ENCODE results near the gene MRPL55. TPM values are rescaled to one million over a fixed set of nuclear protein-coding genes. Genes with fewer than 3 reads are reported as not detected.

Gene MRPL55
- total RNA-seq, 1 experiment from 2014 or later = 343 TPM

- no peak for TF ChIP-seq EZH2 (IDR thresholded peaks at IDR 0.05; ENCODE audit: low read length, unreplicated experiment)
- no peak for TF ChIP-seq EZH2phosphoT487 (IDR thresholded peaks at IDR 0.05; ENCODE audit: borderline replicate concordance, low read length)
- TF ChIP-seq, protein P1, sequence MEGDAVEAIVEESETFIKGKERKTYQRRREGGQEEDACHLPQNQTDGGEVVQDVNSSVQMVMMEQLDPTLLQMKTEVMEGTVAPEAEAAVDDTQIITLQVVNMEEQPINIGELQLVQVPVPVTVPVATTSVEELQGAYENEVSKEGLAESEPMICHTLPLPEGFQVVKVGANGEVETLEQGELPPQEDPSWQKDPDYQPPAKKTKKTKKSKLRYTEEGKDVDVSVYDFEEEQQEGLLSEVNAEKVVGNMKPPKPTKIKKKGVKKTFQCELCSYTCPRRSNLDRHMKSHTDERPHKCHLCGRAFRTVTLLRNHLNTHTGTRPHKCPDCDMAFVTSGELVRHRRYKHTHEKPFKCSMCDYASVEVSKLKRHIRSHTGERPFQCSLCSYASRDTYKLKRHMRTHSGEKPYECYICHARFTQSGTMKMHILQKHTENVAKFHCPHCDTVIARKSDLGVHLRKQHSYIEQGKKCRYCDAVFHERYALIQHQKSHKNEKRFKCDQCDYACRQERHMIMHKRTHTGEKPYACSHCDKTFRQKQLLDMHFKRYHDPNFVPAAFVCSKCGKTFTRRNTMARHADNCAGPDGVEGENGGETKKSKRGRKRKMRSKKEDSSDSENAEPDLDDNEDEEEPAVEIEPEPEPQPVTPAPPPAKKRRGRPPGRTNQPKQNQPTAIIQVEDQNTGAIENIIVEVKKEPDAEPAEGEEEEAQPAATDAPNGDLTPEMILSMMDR (conservative IDR thresholded peaks at IDR 0.05; ENCODE audit: low read depth, low read length) = no peak
- no TSS peak for BruUV-seq (replicated peaks)
- Histone ChIP-seq H3K27ac (ENCODE audit: low read length) (no peak overlapping the region), H3K79me2 (ENCODE audit: low read length) (peaks cover 76% of the 10 kb centered on the region), H3K9me2 (replicated peaks; ENCODE audit: low read length) (no peaks in the 10 kb centered on the region), H2AFZ (ENCODE audit: low read length) (no peak overlapping the region), H3K9ac (ENCODE audit: low read length) (no peak overlapping the region), H3K4me3 (ENCODE audit: low read length) (no peak overlapping the region), H3K4me1 (ENCODE audit: insufficient read depth, low read length) (peaks cover 23% of the 10 kb centered on the region), H3K27me3 (ENCODE audit: low read length) (no peaks in the 10 kb centered on the region), H3K4me2 (ENCODE audit: low read length) (peak overlapping the region; percentile 98; the same call in 1 of the 2 replicates), H4K20me1 (ENCODE audit: low read length) (peaks cover 57% of the 10 kb centered on the region), H3K9me3 (ENCODE audit: low read length) (no peaks in the 10 kb centered on the region), H3K36me3 (ENCODE audit: low read depth, low read length) (peaks cover 8% of the 10 kb centered on the region; the same call in 1 of the 2 replicates), H3F3A (ENCODE audit: low read length, unreplicated experiment) (no peaks in the 10 kb centered on the region)
- intact Hi-C loops (cut with micrococcal nuclease) = loop anchor here (5.0 kb wide), 1 partner anchor 264 kb away; the partner anchor contains the start of gene TRIM11
- CTCF ChIA-PET = interaction anchor here (1.3 kb wide), 1 partner anchor 144 kb away, joined by 8 read pairs; no protein-coding TSS in a partner anchor
- DNase-seq (no peak), ATAC-seq (no peak)
- POLR2A ChIA-PET (ENCODE audit: unreplicated experiment) = no interaction called here
Observed at GRCh38 chr1:228143480-228144192, 34.5 kb upstream of the MRPL55 start.

GRCh38 chr1:228142701-228143136, 33.6 kb upstream of the MRPL55 start:
- Histone ChIP-seq H3K36me3 (ENCODE audit: low read depth, low read length) (peaks cover 6% of the 10 kb centered on the region; the same call in 1 of the 2 replicates), H3K9me3 (ENCODE audit: low read length) (no peaks in the 10 kb centered on the region), H3F3A (ENCODE audit: low read length, unreplicated experiment) (no peaks in the 10 kb centered on the region), H2AFZ (ENCODE audit: low read length) (no peak overlapping the region), H3K4me1 (ENCODE audit: insufficient read depth, low read length) (peaks cover 23% of the 10 kb centered on the region), H3K79me2 (ENCODE audit: low read length) (peaks cover 74% of the 10 kb centered on the region), H3K27me3 (ENCODE audit: low read length) (no peaks in the 10 kb centered on the region), H3K9ac (ENCODE audit: low read length) (no peak overlapping the region), H3K4me2 (ENCODE audit: low read length) (peak overlapping the region; percentile 98), H3K4me3 (ENCODE audit: low read length) (peak overlapping the region; percentile 84), H3K9me2 (replicated peaks; ENCODE audit: low read length) (no peaks in the 10 kb centered on the region), H4K20me1 (ENCODE audit: low read length) (peaks cover 57% of the 10 kb centered on the region), H3K27ac (ENCODE audit: low read length) (no peak overlapping the region)
- ChIA-PET POLR2A (ENCODE audit: unreplicated experiment) (no interaction called here), CTCF (interaction anchor here (1.3 kb wide), 1 partner anchor 143 kb away, joined by 8 read pairs; no protein-coding TSS in a partner anchor)
- no peak for TF ChIP-seq EZH2 (IDR thresholded peaks at IDR 0.05; ENCODE audit: low read length, unreplicated experiment)
- no peak for TF ChIP-seq EZH2phosphoT487 (IDR thresholded peaks at IDR 0.05; ENCODE audit: borderline replicate concordance, low read length)
- TF ChIP-seq, protein P1 (conservative IDR thresholded peaks at IDR 0.05; ENCODE audit: low read depth, low read length) = no peak
- DNase-seq = no peak
- BruUV-seq (replicated peaks) = no TSS peak
- intact Hi-C loops (cut with micrococcal nuclease) = loop anchor here (5.0 kb wide), 1 partner anchor 265 kb away; the partner anchor contains the start of gene TRIM11
- ATAC-seq = no peak
